Ishikawa (cell line): ENCODE data around the gene UNC79.

ENCODE experiments used
- CEBPB ChIP-seq: IDR thresholded peaks from 2 replicates; pipeline ENCODE4 v1.6.1; 2012
- CREB1 ChIP-seq: IDR thresholded peaks from 2 replicates; pipeline ENCODE4 v1.6.1; 2012; ENCODE audit warnings: low read depth
- EGR1 ChIP-seq: IDR thresholded peaks from 2 replicates; pipeline ENCODE4 v1.6.1; 2012
- EP300 ChIP-seq: IDR thresholded peaks from 2 replicates; pipeline ENCODE4 v1.6.1; 2012; ENCODE audit warnings: borderline replicate concordance
- MAX ChIP-seq: IDR thresholded peaks from 2 replicates; pipeline ENCODE4 v1.6.1; 2012
- NFIC ChIP-seq: IDR thresholded peaks from 2 replicates; pipeline ENCODE4 v1.6.1; 2012
- RAD21 ChIP-seq: IDR thresholded peaks from 2 replicates; pipeline ENCODE4 v1.6.1; 2012; ENCODE audit warnings: low read depth
- REST ChIP-seq: IDR thresholded peaks from 2 replicates; pipeline ENCODE4 v1.6.1; 2012; ENCODE audit warnings: low read depth, mild to moderate bottlenecking
- TAF1 ChIP-seq: IDR thresholded peaks from 2 replicates; pipeline ENCODE4 v1.6.1; 2012; ENCODE audit warnings: low read depth, mild to moderate bottlenecking
- TCF12 ChIP-seq: IDR thresholded peaks from 2 replicates; pipeline ENCODE4 v1.6.1; 2012; ENCODE audit warnings: low read depth
- TEAD4 ChIP-seq: IDR thresholded peaks from 2 replicates; pipeline ENCODE4 v1.6.1; 2012
- USF1 ChIP-seq: IDR thresholded peaks from 2 replicates; pipeline ENCODE4 v1.6.1; 2012
- YY1 ChIP-seq: IDR thresholded peaks from 2 replicates; pipeline ENCODE4 v1.6.1; 2012; ENCODE audit warnings: low read depth
- ZBTB7A ChIP-seq: IDR thresholded peaks from 2 replicates; pipeline ENCODE4 v1.6.1; 2012; ENCODE audit warnings: low read depth

The UNC79 gene

GRCh38 chr14:93715279-93715927, 284.7 kb downstream of the UNC79 start:
- TF ChIP-seq CREB1 (no peak), MAX (0 out of 2 replicates have a peak, but pooled peaks have one; percentile 29), EGR1 (0 out of 2 replicates have a peak, but pooled peaks have one; percentile 7)

- TF ChIP-seq YY1 (no peak), CEBPB (no peak), CREB1 (no peak), EP300 (no peak), TEAD4 (no peak), RAD21 (no peak), USF1 (no peak), ZBTB7A (no peak), REST (no peak)
Observed at GRCh38 chr14:93716002-93716745, 285.4 kb downstream of the UNC79 start.

GRCh38 chr14:93716746-93717667, 286.3 kb downstream of the UNC79 start:
- TF ChIP-seq TEAD4 (no peak), REST (no peak), ZBTB7A (no peak), TAF1 (no peak), NFIC (no peak), CEBPB (no peak), TCF12 (no peak)

- TF ChIP-seq EP300 (no peak), TAF1 (no peak), REST (no peak), CREB1 (no peak), YY1 (no peak), ZBTB7A (no peak), TCF12 (no peak), CEBPB (no peak), TEAD4 (no peak), RAD21 (no peak), NFIC (no peak), MAX (no peak)
Observed at GRCh38 chr14:93717668-93718320, 287.1 kb downstream of the UNC79 start.
